ENCODE data around the gene LRIG2.

LRIG2 gene

DNA sequence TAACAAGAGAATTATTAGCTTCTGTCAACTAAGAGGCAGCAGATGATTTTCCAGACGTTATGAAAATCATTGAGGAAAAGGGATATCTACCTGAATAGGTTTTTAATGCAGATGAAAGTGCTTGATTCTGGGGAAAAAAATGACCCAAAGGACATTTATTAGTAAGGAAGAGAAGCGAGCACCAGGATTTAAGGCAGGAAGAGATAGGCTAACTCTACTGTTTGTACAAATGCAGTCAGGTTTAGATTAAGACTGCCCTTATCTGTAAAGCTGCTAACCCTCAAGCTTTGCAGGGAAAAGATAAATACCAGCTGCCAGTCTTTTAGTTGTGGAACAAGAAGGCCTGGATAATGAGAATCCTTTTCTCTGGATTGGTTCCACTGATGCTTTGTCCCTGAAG, 33.0 kb upstream of the LRIG2 start:
- Histone ChIP-seq H2BK12ac (ENCODE audit: low read length) (no peak overlapping the region), H3K14ac (ENCODE audit: low read length) (no peak overlapping the region), H3K23ac (ENCODE audit: low read length) (no peak overlapping the region), H3K4me3 (ENCODE audit: low read depth, low read length) (no peak overlapping the region), H4K91ac (ENCODE audit: low read depth, low read length) (no peak overlapping the region), H3K79me1 (ENCODE audit: low read length) (peaks cover 10% of the 10 kb centered on the region), H3K9ac (ENCODE audit: low read length) (no peak overlapping the region), H2AK5ac (ENCODE audit: low read length) (no peak overlapping the region), H3K27me3 (ENCODE audit: insufficient read depth, low read length) (no peaks in the 10 kb centered on the region), H4K8ac (ENCODE audit: low read depth, low read length) (no peak overlapping the region), H3K4me2 (ENCODE audit: low read length) (no peak overlapping the region), H3K36me3 (ENCODE audit: control insufficient read depth in 1 of 2, insufficient read depth in 2 of 2, low read length in 2 of 2) (no peaks in the 10 kb centered on the region), H3K27ac (ENCODE audit: low read depth, low read length) (no peak overlapping the region), H3K9me3 (ENCODE audit: insufficient read depth, low read depth, low read length) (no peaks in the 10 kb centered on the region), H3K4me1 (ENCODE audit: control insufficient read depth in 1 of 2, insufficient read depth in 2 of 2, low read length in 2 of 2) (peaks cover 12 to 23% of the 10 kb centered on the region in 2 experiments), H2BK120ac (ENCODE audit: insufficient read depth, low read length, poor library complexity) (no peak overlapping the region), H4K12ac (ENCODE audit: low read depth, low read length) (no peak overlapping the region), H3K79me2 (ENCODE audit: control insufficient read depth, insufficient read depth, low read length, poor library complexity) (no peaks in the 10 kb centered on the region), H3K18ac (ENCODE audit: low read length) (no peak overlapping the region), H2AFZ (ENCODE audit: insufficient read depth, low read length, poor library complexity) (no peak overlapping the region), H3K4ac (ENCODE audit: low read depth, low read length) (no peak overlapping the region), H2BK5ac (ENCODE audit: low read depth, low read length, poor library complexity) (no peak overlapping the region)
- WGBS (ENCODE audit: extremely low coverage, insufficient coverage, insufficient read length), result no CpG with 5 or more reads among the region's 2 CpGs
- no peak for DNase-seq

DNA sequence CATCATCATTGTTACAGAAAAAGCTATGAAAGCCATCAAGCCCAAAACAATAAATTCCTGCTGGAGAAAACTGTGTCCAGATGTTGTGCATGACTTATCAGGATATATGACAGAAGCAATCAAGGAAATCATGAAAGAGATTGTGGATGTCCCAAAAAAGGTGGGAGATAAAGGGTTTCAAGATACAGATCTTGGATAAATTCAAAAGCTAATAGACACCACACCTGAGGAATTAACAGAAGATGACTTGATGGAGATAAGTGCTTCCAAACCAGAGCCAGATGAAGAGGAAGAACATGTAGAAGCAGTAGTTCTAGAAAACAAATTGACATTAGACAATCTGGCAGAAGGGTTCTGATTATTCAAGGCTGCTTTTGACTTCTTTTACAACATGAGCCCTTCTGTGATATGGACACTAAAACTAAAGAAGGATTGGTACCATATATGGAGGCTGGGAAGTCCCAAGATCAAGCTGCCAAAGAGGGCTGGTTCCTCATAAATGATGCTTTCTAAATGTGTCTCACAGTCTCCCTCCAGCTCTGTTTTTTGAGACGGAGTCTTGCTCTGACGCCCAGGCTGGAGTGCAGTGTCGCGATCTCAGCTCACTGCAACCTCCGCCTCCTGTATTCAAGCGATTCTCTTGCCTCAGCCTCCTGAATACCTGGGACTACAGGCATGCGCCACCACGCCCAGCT, 32.1 kb upstream of the LRIG2 start:
- Histone ChIP-seq H3K4me2 (ENCODE audit: low read length) (no peak overlapping the region), H4K8ac (ENCODE audit: low read depth, low read length) (no peak overlapping the region), H2AK5ac (ENCODE audit: low read length) (no peak overlapping the region), H2BK5ac (ENCODE audit: low read depth, low read length, poor library complexity) (no peak overlapping the region), H3K27ac (ENCODE audit: low read depth, low read length) (no peak overlapping the region), H3K9ac (ENCODE audit: low read length) (no peak overlapping the region), H2AFZ (ENCODE audit: insufficient read depth, low read length, poor library complexity) (no peak overlapping the region), H3K18ac (ENCODE audit: low read length) (no peak overlapping the region), H3K4me3 (ENCODE audit: low read depth, low read length) (no peak overlapping the region), H3K36me3 (ENCODE audit: control insufficient read depth in 1 of 2, insufficient read depth in 2 of 2, low read length in 2 of 2) (no peaks in the 10 kb centered on the region), H3K27me3 (ENCODE audit: insufficient read depth, low read length) (no peaks in the 10 kb centered on the region), H4K12ac (ENCODE audit: low read depth, low read length) (no peak overlapping the region), H3K23ac (ENCODE audit: low read length) (no peak overlapping the region), H4K91ac (ENCODE audit: low read depth, low read length) (no peak overlapping the region), H2BK12ac (ENCODE audit: low read length) (no peak overlapping the region), H2BK120ac (ENCODE audit: insufficient read depth, low read length, poor library complexity) (no peak overlapping the region), H3K14ac (ENCODE audit: low read length) (no peak overlapping the region), H3K9me3 (ENCODE audit: insufficient read depth, low read depth, low read length) (no peaks in the 10 kb centered on the region), H3K79me1 (ENCODE audit: low read length) (peaks cover 10% of the 10 kb centered on the region), H3K79me2 (ENCODE audit: control insufficient read depth, insufficient read depth, low read length, poor library complexity) (no peaks in the 10 kb centered on the region), H3K4ac (ENCODE audit: low read depth, low read length) (no peak overlapping the region), H3K4me1 (ENCODE audit: control insufficient read depth in 1 of 2, insufficient read depth in 2 of 2, low read length in 2 of 2) (peaks cover 12 to 23% of the 10 kb centered on the region in 2 experiments)
- DNase-seq, result no peak
- no CpG with 5 or more reads among the region's 8 CpGs for WGBS (ENCODE audit: extremely low coverage, insufficient coverage, insufficient read length)

DNA sequence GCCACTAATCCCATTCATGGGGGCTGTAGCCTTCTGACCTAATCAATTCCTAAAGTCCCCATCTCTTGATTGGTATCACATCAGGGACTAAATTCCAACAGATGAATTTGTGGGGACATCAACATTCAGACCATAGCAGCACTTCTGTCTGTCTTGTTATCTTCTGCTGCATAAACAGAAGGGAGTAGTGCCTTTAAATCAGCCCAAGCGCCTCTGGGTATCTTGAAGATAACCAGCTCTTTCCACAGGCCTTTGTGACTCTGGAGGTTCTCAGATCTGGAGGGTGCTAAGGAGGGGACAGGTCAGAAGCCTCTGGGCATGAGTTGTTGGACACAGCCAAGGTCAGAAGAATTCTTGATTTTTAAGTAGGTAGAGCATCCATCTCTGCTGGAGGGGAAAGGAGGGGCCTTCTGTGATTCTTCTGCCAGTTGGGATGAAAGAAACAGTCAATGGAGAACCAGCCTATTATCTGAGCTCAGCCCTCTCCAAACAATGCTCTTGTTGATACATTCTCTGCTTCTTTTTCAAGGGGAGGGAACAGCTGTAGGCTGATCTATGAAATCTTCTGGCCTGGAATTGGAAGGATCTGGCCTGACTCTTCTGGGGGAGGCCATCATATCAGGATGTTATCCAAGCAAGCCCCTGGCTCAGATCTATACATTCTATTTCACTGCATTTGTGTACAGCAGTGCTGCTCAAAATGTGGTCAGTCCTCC, 31.3 kb upstream of the LRIG2 start:
- Histone ChIP-seq H2BK5ac (ENCODE audit: low read depth, low read length, poor library complexity) (peak overlapping the region; percentile 29), H3K9ac (ENCODE audit: low read length) (no peak overlapping the region), H3K79me1 (ENCODE audit: low read length) (peaks cover 10% of the 10 kb centered on the region), H3K23ac (ENCODE audit: low read length) (no peak overlapping the region), H4K91ac (ENCODE audit: low read depth, low read length) (peak overlapping the region; percentile 42), H3K4ac (ENCODE audit: low read depth, low read length) (no peak overlapping the region), H3K27me3 (ENCODE audit: insufficient read depth, low read length) (no peaks in the 10 kb centered on the region), H3K79me2 (ENCODE audit: control insufficient read depth, insufficient read depth, low read length, poor library complexity) (no peaks in the 10 kb centered on the region), H3K9me3 (ENCODE audit: insufficient read depth, low read depth, low read length) (no peaks in the 10 kb centered on the region), H3K27ac (ENCODE audit: low read depth, low read length) (peak overlapping the region; percentile 87), H3K36me3 (ENCODE audit: control insufficient read depth in 1 of 2, insufficient read depth in 2 of 2, low read length in 2 of 2) (no peaks in the 10 kb centered on the region), H2AFZ (ENCODE audit: insufficient read depth, low read length, poor library complexity) (peak overlapping the region; percentile 33), H3K18ac (ENCODE audit: low read length) (no peak overlapping the region), H3K14ac (ENCODE audit: low read length) (no peak overlapping the region), H3K4me2 (ENCODE audit: low read length) (peak overlapping the region; percentile 5), H2BK120ac (ENCODE audit: insufficient read depth, low read length, poor library complexity) (peak overlapping the region; percentile 20), H2AK5ac (ENCODE audit: low read length) (no peak overlapping the region), H2BK12ac (ENCODE audit: low read length) (peak overlapping the region; percentile 39), H3K4me3 (ENCODE audit: low read depth, low read length) (no peak overlapping the region), H4K12ac (ENCODE audit: low read depth, low read length) (no peak overlapping the region), H3K4me1 (ENCODE audit: control insufficient read depth in 1 of 2, insufficient read depth in 2 of 2, low read length in 2 of 2) (peaks cover 12 to 23% of the 10 kb centered on the region in 2 experiments), H4K8ac (ENCODE audit: low read depth, low read length) (no peak overlapping the region)
- no CpG with 5 or more reads among the region's 1 CpG for WGBS (ENCODE audit: extremely low coverage, insufficient coverage, insufficient read length)
- DNase-seq, result no peak

DNA sequence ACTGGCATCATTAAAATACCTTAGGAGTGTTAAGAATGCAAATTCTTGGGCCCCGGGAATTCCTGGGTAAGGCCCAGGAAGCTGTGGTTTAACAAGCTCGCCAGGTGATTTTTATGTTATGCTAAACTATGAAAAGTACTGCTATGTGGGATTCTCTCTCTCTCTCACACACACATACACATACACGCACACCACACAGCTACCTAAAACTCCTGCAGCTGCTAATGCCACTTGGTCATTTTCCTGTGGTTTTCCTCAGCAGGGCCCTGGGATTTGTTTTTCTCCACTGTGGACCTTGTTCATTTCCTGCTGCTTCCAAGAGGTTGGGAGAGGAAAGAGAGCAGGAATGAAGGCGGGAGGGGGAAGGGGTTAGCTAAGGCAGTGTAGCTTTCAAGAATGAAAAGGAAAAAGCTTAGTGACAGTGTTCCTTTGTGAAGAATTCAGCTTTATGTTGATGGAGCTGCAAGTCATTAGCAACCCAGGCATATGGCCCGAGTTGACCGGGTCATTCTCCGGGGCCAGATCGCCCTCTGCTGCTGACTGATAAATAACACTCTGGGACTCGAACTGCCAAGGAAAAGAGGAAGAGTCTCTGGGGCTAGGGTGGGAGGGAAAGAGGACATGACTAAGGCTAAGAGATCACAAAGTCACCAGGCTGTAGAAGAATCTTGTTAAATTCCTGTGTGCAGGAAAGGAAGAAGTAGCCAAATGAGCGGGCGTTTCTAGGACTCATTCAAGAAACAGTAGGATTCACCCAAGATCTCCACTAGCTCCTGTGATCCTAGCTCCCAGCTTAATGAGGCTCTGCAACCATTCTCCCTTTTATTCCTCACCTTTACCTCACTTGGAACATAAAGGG, 30.5 kb upstream of the LRIG2 start:
- Histone ChIP-seq H3K4ac (ENCODE audit: low read depth, low read length) (no peak overlapping the region), H3K9ac (ENCODE audit: low read length) (no peak overlapping the region), H3K23ac (ENCODE audit: low read length) (no peak overlapping the region), H2AFZ (ENCODE audit: insufficient read depth, low read length, poor library complexity) (no peak overlapping the region), H2BK120ac (ENCODE audit: insufficient read depth, low read length, poor library complexity) (peak overlapping the region; percentile 71), H3K4me1 (ENCODE audit: control insufficient read depth in 1 of 2, insufficient read depth in 2 of 2, low read length in 2 of 2) (peaks cover 12 to 23% of the 10 kb centered on the region in 2 experiments), H2AK5ac (ENCODE audit: low read length) (no peak overlapping the region), H4K8ac (ENCODE audit: low read depth, low read length) (peak overlapping the region; percentile 47), H2BK12ac (ENCODE audit: low read length) (peak overlapping the region; percentile 70), H4K91ac (ENCODE audit: low read depth, low read length) (peak overlapping the region; percentile 65), H3K4me2 (ENCODE audit: low read length) (peak overlapping the region; percentile 13), H2BK5ac (ENCODE audit: low read depth, low read length, poor library complexity) (peak overlapping the region; percentile 74), H3K18ac (ENCODE audit: low read length) (peak overlapping the region; percentile 29), H3K4me3 (ENCODE audit: low read depth, low read length) (no peak overlapping the region), H3K14ac (ENCODE audit: low read length) (peak overlapping the region; percentile 52), H3K79me2 (ENCODE audit: control insufficient read depth, insufficient read depth, low read length, poor library complexity) (no peaks in the 10 kb centered on the region), H3K27me3 (ENCODE audit: insufficient read depth, low read length) (no peaks in the 10 kb centered on the region), H3K79me1 (ENCODE audit: low read length) (peaks cover 10% of the 10 kb centered on the region), H4K12ac (ENCODE audit: low read depth, low read length) (no peak overlapping the region), H3K9me3 (ENCODE audit: insufficient read depth, low read depth, low read length) (no peaks in the 10 kb centered on the region), H3K27ac (ENCODE audit: low read depth, low read length) (peak overlapping the region; percentile 87), H3K36me3 (ENCODE audit: control insufficient read depth in 1 of 2, insufficient read depth in 2 of 2, low read length in 2 of 2) (no peaks in the 10 kb centered on the region)
- DNase-seq, result peak; percentile 78 to 88
- WGBS (ENCODE audit: extremely low coverage, insufficient coverage, insufficient read length), result no CpG with 5 or more reads among the region's 11 CpGs

Data from trophoblast cell (in vitro differentiated cells and primary cell).